Ishikawa (cell line): ENCODE results near the gene NCKAP1.

Source experiments
- CEBPB ChIP-seq: IDR thresholded peaks from 2 replicates; pipeline ENCODE4 v1.6.1; 2012
- CREB1 ChIP-seq: IDR thresholded peaks from 2 replicates; pipeline ENCODE4 v1.6.1; 2012; ENCODE audit warnings: low read depth
- EGR1 ChIP-seq: IDR thresholded peaks from 2 replicates; pipeline ENCODE4 v1.6.1; 2012
- EP300 ChIP-seq: IDR thresholded peaks from 2 replicates; pipeline ENCODE4 v1.6.1; 2012; ENCODE audit warnings: borderline replicate concordance
- FOXM1 ChIP-seq: IDR thresholded peaks from 2 replicates; pipeline ENCODE4 v1.6.1; 2012; ENCODE audit warnings: low read depth, borderline replicate concordance
- MAX ChIP-seq: IDR thresholded peaks from 2 replicates; pipeline ENCODE4 v1.6.1; 2012
- NFIC ChIP-seq: IDR thresholded peaks from 2 replicates; pipeline ENCODE4 v1.6.1; 2012
- RAD21 ChIP-seq: IDR thresholded peaks from 2 replicates; pipeline ENCODE4 v1.6.1; 2012; ENCODE audit warnings: low read depth
- REST ChIP-seq: IDR thresholded peaks from 2 replicates; pipeline ENCODE4 v1.6.1; 2012; ENCODE audit warnings: low read depth, mild to moderate bottlenecking
- TAF1 ChIP-seq: IDR thresholded peaks from 2 replicates; pipeline ENCODE4 v1.6.1; 2012; ENCODE audit warnings: low read depth, mild to moderate bottlenecking
- TCF12 ChIP-seq: IDR thresholded peaks from 2 replicates; pipeline ENCODE4 v1.6.1; 2012; ENCODE audit warnings: low read depth
- TEAD4 ChIP-seq: IDR thresholded peaks from 2 replicates; pipeline ENCODE4 v1.6.1; 2012
- USF1 ChIP-seq: IDR thresholded peaks from 2 replicates; pipeline ENCODE4 v1.6.1; 2012
- YY1 ChIP-seq: IDR thresholded peaks from 2 replicates; pipeline ENCODE4 v1.6.1; 2012; ENCODE audit warnings: low read depth
- ZBTB7A ChIP-seq: IDR thresholded peaks from 2 replicates; pipeline ENCODE4 v1.6.1; 2012; ENCODE audit warnings: low read depth

The NCKAP1 gene

GRCh38 chr2:182949052-182949451, 89.2 kb downstream of the NCKAP1 start:
- TF ChIP-seq ZBTB7A (no peak), CREB1 (no peak), USF1 (no peak), TCF12 (no peak)

DNA sequence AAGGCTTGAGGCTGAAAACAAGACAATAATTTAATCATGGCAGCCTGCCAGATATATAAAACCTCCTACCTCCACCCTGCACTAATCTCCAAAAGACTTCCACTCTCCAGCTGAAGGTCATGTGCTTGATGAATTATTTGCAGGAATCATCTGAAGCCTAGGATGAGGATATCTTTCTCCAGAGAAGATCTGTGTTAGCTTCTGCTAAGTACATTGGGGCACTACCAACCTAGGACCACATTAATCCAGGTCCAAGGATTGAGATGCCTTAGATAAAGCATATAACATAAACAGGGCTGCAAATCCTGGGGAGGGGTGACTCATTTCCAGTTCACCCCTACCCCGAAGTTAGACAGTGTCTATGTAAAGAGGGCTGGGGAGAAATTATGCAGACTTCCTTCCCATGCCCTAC, 91.3 kb downstream of the NCKAP1 start:
- TF ChIP-seq EP300 (no peak), REST (no peak), ZBTB7A (no peak), MAX (no peak), CREB1 (no peak), TEAD4 (no peak), NFIC (no peak), EGR1 (no peak), CEBPB (no peak), RAD21 (no peak), TAF1 (no peak), USF1 (no peak), TCF12 (no peak), YY1 (no peak), FOXM1 (no peak)

GRCh38 chr2:182943339-182943738, 94.9 kb downstream of the NCKAP1 start:
- no peak for TF ChIP-seq REST
- no peak for TF ChIP-seq USF1
- no peak for TF ChIP-seq CREB1
- no peak for TF ChIP-seq NFIC
- no peak for TF ChIP-seq EGR1
- TF ChIP-seq RAD21: no peak
- TF ChIP-seq EP300: no peak
- TF ChIP-seq MAX: no peak
- no peak for TF ChIP-seq ZBTB7A

DNA sequence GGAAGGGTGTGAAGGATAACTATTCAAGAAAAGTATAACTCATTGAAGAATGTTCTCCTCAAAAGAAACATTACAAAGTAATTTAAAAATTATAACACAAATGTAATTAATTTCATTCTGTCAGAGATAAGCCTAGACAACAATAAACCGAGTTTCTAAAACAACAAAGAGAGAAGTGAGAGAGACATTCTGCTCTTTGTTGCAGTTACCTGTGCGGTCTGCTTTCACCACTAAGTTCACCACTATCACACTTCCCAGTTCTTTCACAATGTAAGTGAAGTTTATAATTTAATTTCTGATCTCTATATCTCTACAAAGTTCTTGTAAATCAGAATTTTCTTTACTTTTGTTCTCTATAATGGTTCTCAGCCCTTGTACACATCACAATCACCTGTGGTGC, 95.5 kb downstream of the NCKAP1 start:
- TF ChIP-seq USF1: no peak
- no peak for TF ChIP-seq FOXM1
- no peak for TF ChIP-seq YY1
- no peak for TF ChIP-seq TAF1
- no peak for TF ChIP-seq CREB1
- TF ChIP-seq EGR1: no peak
- no peak for TF ChIP-seq EP300
- no peak for TF ChIP-seq CEBPB
- TF ChIP-seq MAX: no peak
- TF ChIP-seq NFIC: no peak
- TF ChIP-seq TEAD4: no peak
- TF ChIP-seq ZBTB7A: no peak
- TF ChIP-seq REST: no peak
- no peak for TF ChIP-seq RAD21
- TF ChIP-seq TCF12: no peak
